Measurements from ENCODE around the gene AK4.
"Not testable (repeated sequence)": the region's sequence is repeated elsewhere in the genome, so short reads cannot be mapped to it uniquely, and the experiment has no call there.

Gene AK4

GRCh38 chr1:65214340-65215027 is 66.5 kb downstream of the AK4 start:
- DNase-seq, result no peak

- DNase-seq, result no peak
Measured at GRCh38 chr1:65216989-65217388, 69.0 kb downstream of the AK4 start.

GRCh38 chr1:65221638-65222339 is 73.8 kb downstream of the AK4 start:
- DNase-seq, result no peak

DNA sequence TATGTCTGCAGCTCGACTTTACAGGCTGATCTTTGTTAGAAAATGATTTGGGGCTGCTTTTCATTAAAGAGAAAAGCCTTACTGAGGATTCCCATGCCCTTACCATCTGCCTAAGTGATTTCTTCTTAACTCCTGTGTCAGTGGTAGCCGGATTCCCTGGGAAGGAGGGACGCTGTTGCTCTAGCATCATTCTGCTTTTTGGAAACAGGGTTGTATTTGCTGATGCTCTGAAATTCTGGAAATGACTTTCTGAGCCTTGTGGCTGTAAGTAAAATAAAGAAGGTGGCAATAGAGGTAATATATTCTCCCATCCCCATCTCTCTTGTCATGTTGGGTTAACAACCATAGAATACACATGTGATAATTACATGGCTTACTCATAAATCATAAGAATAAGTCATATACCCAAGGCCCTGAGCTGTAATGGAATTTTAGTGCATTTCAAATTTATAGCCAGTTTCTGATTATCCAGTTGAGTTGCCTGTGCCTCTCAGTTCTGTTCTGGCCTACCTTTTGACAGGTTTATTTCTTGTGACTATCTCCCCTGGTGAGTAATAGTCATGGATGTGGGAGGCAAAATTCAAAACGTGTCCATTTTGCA is 74.4 kb downstream of the AK4 start:
- no peak for DNase-seq

- no peak for DNase-seq
Measured at GRCh38 chr1:65224681-65225091, 76.7 kb downstream of the AK4 start.

GRCh38 chr1:65225179-65225578 is 77.2 kb downstream of the AK4 start:
- DNase-seq, result no peak

DNA sequence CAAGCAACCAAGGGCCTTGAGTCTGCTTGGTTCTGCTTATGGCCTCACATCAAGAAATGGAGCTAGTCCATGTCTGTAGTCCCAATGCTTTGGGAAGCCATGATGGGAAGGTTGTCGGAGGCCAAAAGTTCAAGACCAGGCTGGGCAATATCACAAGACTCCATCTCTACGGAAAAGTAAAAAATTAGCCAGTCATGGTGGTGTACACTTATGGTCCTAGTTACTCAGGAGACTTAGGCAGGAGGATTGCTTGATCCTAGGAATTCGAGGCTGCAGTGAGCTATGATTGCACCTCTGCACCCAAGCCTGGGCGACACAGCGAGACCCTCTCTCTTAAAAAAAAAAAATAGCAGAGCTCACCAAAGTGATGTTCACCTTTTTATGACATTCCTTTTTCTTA is 81.2 kb downstream of the AK4 start:
- no peak for DNase-seq

DNA sequence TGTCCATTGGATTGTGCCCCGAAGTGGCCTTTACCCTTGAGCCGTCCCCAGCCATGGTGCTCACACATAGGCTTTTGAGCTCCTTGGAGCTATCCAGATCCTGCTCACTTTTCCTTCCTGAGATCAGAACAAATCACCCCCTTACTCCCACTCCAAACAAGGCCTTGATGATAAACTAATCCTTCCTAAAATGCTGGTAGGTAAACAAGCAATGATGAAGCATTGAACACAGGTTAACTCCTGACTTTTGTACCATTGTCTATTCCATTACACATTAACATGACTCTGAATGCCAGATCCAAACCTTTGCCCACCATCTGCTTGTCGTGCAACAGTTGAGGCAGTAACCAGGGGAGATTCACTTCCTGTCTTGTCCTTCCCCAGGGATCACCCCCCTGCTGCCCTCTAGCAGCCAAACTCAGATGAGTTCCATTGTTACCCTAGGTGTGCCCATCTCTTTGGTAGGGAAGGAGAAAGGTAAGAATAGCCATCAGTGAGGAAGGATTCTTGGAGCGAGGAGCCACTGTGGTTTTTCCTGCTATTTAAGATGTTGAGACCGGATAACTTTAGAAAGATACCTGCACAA is 81.8 kb downstream of the AK4 start:
- DNase-seq, result no peak

GRCh38 chr1:65230731-65231481 is 82.9 kb downstream of the AK4 start:
- DNase-seq, result peak; percentile 74

DNA sequence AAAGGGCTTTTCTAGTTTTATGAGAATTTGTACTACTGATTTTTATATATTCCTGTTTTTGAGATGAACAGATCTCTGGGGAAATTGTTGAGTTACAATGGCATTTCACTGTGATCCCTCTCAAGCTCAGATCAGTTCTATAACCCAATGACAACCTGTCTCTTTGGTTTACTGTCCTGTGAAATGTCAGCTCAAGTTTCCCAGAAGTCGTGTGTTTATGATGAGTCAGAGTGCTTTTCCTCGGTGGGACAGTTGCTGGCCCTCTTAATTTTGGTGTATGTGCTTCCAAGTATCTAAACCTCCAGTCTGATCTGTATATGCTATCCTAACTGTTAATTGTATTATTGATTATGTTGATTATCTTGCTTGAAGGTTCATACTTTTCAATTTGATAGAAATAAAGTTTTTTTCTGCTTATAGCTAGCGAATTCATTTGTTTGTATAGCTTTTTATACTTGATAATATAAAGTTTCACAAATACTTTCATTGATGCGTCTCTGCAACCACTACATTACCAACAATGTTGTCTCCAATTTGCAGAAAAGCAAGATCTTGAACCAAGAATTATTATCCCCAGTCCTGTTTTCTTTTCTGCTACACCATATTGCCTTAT is 83.8 kb downstream of the AK4 start:
- DNase-seq, result peak; percentile 61

DNA sequence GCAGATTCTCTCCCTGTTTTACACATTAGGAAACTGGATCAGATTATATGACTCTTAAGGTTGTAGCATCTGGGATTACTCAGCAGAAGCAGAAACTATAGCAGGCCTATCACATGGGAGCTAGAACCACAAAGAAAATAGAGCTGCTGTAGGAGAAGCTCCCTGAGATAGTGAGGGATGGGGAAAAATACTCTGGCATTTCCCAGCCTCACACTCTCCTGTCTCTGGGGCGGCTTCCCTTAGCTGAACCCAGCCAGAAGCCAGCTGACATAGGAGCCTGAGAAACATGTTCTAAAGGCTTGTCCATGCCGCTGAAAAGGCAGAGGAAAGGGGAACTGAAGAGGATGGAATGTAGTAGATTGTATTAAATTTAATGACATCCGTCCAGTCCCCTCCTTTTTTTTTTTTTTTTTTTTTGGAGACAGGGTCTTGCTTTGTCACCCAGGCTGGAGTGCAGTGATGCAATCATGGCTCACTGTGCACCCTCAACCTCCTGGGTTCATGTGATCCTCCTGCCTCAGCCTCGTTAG is 84.5 kb downstream of the AK4 start:
- peak; percentile 56 for DNase-seq

DNA sequence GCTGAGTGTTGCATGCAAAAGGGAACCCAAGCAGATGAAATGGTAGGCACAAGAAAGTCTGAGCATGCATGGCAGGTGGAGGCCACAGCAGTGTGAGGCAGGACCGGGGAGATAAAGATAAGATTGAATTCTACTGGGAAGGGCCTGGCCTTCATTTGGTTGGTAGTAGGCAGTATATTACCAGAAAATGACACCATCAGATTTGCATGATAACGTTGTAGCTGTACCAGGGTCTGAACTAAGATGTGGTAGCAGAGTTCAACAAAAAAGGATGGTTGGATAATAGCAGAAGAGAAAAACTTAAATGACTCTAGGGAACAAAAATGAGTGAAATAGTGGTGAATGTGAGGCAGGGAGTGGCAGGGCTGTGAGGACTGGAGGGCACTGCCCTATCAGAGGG is 85.8 kb downstream of the AK4 start:
- DNase-seq, result no peak

DNA sequence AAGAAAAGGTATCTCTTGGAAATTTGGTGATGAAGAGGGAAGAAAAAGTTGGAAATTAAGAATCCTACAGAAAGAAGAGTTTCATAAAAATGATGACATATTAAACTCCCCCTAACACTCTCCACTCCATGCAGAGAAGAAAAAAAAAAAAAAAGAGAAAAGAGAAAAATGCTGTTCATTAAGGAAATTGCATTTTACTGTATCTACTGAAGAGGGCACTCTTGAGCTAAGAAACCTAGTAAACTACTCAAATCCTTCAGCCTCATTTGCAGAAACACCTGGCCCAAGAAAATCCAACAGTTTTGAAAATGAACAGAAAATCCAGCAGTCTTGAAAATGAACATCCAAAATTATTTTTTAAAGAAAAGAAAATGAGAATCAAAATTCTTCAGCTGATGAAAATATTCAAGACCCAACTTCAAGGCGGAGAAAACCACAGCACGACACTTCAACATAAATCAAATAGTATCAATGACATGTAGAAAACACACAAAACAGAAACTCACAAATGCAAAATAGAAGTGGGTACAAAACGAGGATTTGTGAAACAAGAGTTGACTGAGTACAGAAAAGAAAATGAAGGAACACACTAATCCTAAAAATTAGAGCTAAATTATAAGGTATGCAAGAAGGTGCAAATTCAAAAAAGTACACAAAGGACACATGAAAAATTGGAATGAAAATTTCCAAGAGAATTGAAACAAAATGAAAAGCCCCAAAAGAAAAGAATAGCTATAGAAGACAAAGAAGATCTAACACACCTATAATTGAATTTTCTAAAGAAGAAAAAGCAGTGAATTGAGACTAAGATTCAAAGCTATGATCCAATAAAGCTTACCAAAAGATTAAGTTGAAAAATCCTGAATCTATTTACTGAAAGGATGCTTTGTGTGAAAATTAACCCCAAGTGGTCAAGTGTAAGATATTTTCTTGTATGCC is 88.1 kb downstream of the AK4 start:
- DNase-seq, result peak; percentile 73

DNA sequence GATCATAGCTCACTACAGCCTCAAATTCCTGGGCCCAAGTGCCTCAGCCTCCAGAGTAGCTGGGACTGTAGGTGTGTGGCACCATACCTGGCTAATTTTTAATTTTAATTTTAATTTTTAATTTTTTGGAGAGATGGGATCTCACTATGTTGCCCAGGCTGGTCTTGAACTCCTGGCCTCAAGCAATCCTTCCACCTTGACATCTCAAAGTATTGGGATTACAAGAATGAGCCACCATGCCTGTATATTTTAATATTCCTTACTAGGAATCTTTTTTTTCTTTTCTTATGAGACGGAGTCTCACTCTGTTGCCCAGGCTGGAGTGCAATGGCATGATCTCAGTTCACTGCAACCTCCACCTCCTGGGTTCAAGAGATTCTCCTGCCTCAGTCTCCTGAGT is 89.1 kb downstream of the AK4 start:
- not testable (repeated sequence) for DNase-seq

DNA sequence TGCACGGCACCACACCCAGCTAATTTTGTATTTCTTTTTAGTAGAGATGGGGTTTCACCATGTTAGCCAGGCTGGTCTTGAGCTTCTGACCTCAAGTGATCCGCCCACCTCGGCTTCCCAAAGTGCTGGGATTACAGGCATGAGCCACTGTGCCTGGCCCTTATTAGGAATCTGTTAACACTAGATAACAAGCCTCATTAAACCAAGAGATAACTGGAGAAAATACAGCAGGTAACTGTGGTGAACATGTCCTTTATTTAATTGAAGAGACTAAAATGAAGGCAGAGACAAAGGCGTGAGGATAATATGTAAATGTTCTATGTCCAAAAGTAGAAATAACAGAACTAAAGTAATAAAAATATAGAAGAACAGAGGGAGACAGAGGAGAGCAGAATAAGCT is 89.5 kb downstream of the AK4 start:
- no peak for DNase-seq

DNA sequence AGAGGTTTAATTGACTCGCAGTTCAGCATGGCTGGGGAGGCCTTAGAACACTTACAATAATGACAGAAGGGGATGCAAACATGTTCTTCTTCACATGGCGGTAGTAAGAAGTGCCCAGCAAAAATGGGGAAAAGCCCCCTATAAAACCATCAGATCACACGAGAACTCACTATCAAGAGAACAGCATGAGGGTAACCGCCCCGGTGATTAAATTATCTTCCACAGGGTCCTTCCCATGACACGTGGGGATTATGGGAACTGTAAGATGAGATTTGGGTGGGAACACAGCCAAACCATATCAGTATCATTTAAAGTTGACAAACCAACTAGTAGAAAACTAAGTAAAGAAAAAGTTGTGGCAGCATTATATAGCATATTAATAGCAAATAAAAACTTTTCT is 90.0 kb downstream of the AK4 start:
- no peak for DNase-seq

- DNase-seq, result no peak
Measured at GRCh38 chr1:65243491-65243890, 95.5 kb downstream of the AK4 start.

DNA sequence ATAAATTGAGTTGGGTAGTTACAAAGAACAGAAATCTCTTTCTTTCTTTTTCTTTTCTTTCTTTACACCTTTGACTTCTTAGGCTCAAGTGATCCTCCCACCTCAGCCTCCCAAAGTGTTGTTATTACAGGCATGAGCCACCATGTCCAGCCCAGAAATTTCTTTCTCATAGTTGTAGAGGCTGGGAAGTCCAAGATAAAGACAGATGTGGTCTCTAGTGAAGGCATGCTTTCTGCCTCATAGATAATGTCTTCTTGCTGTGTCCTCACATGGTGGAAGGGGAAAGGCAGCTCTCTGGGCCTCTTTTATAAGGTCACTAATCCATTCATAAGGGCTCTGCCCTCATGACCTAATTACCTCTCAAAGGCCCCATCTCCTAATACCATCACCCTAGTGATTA is 97.3 kb downstream of the AK4 start:
- no peak for DNase-seq

DNA sequence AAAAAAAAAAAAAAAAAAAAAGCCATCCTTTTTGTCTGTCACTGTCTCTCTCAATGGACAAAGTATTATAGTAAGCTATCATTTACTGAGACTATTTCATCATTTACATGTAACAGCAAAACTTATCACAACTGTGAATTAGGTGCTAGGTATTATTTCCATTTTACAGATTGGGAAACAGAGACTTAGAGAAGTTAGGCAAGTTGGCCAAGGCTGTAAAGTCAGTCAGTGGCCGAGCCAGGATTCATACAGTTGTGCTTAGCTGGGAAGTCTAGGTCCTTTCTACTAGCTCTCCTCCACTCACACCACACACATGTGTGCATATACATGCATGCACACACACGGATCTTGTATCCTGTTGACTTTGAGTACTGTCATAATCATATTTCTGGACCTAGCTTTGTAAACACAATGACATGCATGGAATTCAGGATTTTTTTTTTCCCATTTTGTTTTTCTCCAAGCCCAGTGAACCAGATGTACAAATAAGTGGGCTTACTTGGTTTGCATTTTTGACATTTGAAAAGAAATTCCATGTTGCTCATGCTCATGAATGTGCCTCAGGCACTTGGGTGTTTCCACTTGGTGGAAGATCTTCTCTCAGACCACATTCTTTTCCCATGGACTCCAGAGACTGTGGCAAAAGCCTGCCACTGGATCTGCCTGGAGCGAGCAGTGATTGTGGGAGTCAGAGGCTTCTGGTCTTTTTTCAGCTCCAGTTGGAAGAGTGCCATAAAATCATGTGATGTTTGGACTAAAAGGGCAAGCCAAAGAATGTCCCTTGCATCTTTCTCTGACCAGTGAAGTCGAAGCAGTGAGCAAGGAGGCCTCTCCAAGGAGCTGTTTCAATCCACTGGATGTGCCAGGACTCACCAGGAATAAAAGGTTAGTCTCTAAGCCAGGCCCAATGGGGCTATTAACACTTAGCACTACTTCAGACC is 99.7 kb downstream of the AK4 start:
- DNase-seq, result no peak

DNA sequence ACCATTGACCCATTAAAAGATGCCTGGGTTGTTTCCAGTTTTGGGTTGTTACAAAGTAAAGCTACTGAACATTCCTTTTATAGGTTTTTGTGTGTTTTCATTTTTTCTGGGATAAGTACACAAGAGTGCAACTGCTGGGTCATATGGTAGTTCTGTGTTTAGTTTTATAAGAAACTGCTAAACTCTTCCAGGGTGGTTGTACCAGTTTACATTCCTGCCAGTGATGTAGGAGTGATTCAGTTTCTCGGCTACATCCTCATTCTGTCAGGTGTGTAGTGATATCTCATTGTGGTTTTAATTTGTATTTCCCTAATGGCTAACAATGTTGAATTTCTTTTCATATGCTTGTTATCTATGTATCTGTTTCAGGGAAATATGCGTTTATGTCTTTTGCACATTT is 102.8 kb downstream of the AK4 start:
- no peak for DNase-seq

Data from activated CD4-positive, alpha-beta T cell treated with anti-CD3 and anti-CD28 coated beads, Interleukin-2, Interleukin-6, amounts not matched to agents 100 ng/mL and 50 ng/mL, durations not matched to agents 16 hours and 8 hours (primary cell).